G401 (cell line): ENCODE measurements around the gene AAK1. TPM values are rescaled to one million over a fixed set of nuclear protein-coding genes. Genes with fewer than 3 reads are reported as not detected.
"Not testable (repeated sequence)": the region's sequence is repeated elsewhere in the genome, so short reads cannot be mapped to it uniquely, and the experiment has no call there.

Experiments used
- DNase-seq: peaks from one replicate; pipeline ENCODE4 v3.0.0-alpha.2; 2015; ENCODE audit warnings: low spot score
- in situ Hi-C: cut with HindIII; loops from 2 replicates; pipeline ENCODE4 v1.10.0; 2016; ENCODE audit warnings: low sequenced_read_pairs, mixed read lengths
- total RNA-seq: library from RNA; depleted of rRNA; stranded (reverse); fragments of >200 nt; shearing (Covaris generic); gene quantifications from 2 replicates; pipeline ENCODE4 v1.2.3, GENCODE V29; 2014

Gene AAK1
- total RNA-seq, 1 experiment from 2014 or later: 5.6 TPM

DNA sequence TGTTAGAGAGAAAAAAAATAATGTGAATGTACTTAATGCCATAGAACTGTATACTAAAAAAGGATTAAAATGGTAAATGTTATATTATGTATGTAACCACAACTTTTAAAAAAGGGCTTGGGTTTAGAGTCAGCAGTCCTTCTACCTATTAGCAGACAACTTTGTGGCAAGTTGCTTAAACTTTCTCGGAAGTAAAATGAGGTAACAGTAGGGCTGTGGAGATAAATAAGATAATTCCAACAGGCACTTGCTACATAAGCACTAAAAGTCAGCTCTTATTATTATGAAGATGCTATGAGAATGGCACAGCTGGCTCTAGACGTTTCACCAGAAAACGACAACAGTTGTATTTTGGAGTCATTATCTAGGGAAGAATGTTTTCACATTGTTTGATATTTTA, 31.3 kb downstream of the AAK1 start:
- in situ Hi-C loops: no loop called here
- DNase-seq: no peak

DNA sequence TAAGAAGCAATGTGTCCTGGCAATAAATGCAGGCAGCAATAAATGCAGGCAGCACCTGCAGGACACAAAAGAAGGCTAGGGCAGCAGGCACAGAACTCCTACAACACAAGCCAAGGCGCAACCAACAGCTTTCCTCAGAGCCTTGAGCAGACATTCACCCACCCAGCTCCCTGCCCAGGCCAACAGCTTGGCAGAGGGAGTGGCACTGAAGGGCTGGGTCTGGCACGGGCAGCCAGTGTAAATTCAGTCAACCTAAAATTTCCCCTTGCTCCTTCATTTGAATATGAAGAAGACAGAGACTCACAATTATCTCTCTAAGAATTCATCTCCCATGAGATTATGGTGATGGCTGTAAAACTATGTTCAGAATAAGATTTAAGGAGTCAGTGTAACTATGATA, 35.4 kb downstream of the AAK1 start:
- no peak for DNase-seq
- in situ Hi-C loops: no loop called here

DNA sequence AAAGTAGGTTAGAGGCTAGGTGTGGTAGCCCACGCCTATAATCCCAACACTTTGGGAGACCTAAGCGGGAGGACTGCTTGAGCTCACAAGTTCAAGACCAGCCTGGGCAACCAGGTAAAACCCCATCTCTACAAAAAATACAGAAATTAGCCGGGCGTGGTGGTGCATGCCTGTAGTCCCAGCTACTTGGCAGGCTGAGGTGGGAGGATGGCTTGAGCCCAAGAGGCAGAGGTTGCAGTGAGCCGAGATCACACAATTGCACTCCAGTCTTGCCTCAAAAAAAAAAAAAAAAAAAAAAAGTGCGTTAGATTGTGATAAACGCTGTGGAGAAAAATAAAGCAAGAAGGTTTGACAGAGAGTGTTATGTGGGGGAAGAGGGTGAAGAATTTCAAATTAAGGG, 36.8 kb downstream of the AAK1 start:
- DNase-seq, in situ Hi-C loops: not testable (repeated sequence)

DNA sequence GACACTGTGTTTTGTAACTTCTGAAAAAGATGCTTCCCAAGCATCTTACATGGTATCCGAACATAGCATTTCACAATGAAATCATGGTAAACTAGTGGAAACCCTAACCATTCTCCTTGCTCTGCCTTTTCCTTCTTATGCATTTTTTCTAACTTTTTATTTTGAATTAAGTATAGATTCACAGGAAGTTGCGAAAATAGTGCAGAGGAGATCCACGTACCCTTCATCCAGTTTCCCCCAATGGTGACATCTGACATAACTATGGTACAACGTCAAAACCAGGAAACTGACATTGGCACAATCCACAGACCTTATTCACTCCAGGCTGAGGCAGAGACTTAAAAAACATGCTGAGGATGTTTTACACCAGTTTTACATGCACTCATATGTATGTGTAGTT, 38.3 kb downstream of the AAK1 start:
- in situ Hi-C loops: no loop called here
- DNase-seq: no peak

DNA sequence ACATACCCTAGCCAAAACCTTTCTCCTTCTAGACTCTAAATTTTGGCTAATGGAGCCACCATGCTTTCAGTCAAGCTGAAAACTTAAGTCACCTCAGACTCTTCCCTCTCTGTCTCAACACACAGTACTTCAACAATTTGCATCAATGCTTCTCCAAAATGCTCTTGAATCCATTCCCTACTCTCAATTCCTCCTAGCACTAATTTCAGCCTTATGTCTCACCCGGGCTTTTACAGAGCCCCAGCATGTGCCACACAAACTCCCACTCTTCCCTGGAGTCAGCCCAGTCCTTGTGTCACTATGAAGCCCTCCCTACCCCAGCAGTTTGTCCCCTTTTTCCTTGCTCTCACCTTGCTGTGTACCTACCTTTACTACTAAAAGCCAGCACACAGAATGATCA, 38.7 kb downstream of the AAK1 start:
- in situ Hi-C loops: no loop called here
- DNase-seq: no peak

DNA sequence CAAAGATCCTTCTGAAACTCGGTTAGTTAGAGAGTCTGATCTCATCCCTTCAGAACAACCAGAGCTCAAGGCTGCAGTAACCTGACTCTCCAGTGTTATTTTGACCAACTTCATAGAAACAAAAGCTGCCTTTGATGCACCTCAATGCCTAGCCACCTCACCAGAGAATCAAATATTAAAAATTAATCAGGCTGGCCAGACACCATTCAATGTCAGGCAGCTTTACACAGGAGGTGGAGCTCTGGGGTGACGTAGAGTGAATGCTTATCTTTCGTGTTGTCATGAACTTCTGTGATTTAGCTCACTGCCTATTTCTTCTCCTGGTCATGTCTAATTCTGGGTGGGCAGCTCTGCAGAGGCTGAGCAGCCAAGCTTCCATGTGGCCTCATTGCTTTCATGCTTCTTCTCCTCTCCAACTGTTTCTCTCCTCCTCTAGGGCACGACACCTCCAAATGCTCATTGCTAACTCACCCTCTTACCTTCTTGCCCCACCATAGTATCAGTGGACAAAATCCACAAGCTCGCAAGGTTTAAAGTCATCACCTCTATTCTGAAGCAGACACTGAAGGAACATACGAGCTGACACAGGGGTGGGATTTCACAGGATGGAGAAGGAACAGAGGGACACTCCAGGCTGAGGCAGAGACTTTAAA, 39.4 kb downstream of the AAK1 start:
- in situ Hi-C loops: no loop called here
- DNase-seq: no peak

DNA sequence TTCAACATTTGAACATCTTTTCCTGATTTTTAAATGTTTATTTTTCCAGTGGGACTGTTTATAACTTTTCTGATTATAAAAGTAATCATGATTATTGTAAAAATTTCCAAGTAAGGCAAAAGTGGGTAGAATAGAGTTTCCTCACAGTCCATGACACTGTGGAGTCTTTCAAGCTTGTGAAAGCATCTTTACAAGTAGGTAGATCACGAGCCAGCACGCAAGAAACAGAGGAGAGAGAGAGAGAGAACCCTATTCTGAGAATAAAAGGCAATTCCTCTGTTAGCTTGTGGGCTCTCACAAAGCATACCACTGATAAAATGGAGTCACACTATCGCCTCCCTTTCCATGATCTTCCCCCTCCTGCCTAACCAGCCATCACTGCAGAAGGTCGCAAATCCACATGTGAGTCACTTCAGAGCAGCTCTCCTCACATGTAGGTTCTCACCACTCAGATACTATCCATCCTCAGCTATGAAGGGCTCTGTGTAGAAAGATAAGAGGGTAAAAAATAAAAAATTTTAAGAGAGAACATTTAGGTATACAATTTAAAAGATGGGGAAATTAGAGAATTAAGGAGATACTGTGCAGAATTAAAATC, 40.3 kb downstream of the AAK1 start:
- in situ Hi-C loops: no loop called here
- DNase-seq: no peak

DNA sequence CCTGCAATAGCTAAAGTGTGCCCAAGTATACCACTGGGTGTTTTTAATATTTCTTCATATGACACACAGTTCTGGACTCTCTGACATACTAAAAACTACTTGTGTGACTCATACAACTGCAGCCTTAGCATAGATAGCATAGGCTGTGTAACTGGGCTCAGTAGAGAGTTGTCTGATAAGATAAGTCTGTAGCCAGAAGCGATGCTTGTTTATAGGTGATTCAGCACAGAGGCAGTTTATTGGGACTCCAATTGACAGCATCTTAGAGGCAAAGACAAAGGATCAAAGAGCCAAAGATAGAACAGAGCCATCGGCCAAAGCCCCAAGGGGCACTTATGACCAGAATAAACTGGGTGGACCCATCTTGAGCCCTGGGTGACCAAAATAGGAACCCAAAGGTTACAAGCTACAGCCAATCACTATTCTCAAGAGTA, 42.3 kb downstream of the AAK1 start:
- in situ Hi-C loops: no loop called here
- DNase-seq: no peak

DNA sequence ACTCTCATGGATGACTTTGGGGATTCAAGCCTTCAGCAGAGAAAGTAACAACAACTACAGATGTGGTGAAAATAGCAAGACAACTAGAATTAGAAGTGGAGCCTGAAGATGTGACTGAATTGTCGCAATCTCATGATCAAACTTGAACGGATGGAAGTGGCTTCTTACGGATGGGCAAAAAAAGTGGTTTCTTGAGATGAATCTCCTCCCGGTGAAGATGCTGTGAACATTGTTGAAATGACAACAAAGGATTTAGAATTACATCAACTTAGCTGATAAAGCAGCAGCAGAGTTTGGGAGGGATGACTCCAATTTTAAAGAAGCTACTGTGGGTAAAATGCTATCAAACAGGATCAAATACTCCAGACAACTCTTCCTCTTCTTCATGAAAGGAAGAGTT, 43.1 kb downstream of the AAK1 start:
- in situ Hi-C loops: no loop called here
- no peak for DNase-seq

DNA sequence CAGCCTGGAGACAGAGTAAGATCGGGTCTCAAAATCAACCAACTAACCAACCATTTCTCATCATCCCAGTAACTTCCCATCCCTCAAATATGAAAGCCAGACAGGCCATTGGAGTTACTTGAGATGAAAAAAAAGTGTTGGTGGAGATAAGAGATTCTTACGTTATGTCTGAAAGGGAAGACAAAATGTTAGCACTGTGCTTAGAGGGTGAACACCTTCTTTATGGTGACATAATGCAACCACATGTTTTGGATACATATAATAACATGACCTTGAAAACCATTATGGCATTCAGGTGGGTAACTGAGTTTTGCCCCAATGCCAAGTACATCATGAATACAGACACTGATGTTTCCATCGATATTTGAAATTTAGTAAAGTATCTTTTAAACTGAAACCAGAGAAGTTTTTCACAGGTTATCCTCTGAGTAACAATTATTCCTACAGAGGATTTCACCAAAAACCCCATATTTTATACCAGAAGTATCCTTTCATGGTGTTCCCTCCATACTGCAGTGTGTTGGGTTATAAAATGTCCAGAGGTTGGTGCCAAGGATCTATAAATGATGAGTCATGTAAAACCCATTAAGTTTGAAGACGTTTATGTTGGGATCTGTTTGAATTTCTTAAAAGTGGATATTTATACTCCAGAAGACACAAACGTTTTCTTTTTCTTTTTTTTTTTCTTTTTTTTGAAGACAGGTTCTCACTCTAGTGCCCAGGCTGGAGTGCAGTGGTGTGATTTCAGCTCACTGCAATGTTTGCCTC, 45.5 kb downstream of the AAK1 start:
- in situ Hi-C loops: no loop called here
- DNase-seq: no peak

DNA sequence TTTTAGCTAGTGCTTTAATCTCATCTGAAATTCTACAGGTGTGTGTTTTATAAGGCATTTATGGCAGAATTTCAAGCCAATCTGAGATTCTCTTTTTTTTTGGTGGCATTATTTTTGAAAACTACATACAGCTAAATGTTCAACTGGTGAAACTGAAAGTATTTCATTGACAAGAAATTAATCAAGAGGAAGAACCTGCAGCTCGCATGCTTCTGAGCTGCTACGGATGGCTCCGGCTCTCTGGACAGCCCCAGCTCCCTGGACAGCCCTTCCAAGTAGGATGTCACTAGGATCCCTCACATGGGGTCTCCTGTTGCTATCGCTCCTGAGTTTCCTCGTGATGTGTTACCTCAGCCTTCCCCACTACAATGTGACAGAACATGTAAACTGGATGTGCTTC, 46.4 kb downstream of the AAK1 start:
- no peak for DNase-seq
- in situ Hi-C loops: no loop called here

DNA sequence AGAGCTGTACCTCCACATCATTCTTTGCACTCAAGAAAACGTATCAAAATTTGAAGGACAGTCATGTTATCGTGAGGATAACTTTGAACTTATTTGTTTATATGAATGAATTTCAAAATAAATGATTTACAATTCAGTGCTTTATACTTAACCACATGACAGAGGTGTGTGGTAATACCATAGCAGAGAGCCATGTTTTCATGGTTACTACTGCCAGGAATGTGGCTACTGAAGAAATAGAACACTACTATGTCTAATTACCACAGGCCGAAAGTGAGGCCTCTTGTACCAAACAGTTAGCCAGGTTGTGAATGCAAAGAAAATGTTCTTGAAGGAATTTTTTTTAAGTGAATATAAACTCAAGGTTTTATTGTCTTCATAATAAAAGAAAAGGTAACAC, 49.2 kb downstream of the AAK1 start:
- no peak for DNase-seq
- in situ Hi-C loops: no loop called here

DNA sequence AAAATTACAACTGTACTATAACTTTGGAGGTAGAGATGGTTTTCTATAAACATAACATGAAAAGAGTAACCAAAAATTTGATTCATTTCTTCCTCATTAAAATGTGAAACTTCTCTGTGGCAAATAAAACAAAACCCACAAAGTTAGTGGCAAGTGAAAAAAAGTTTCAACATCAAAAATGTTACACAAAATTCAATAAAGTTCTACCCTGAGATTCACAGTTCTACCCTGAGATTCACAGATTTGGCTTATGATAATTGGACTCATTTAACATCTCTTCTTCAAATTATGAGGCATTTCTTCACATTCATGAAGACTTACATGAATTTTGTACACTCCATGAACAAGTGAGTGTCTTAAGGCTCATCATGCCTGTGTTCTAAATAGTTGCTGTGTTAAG, 51.0 kb downstream of the AAK1 start:
- no peak for DNase-seq
- in situ Hi-C loops: no loop called here

DNA sequence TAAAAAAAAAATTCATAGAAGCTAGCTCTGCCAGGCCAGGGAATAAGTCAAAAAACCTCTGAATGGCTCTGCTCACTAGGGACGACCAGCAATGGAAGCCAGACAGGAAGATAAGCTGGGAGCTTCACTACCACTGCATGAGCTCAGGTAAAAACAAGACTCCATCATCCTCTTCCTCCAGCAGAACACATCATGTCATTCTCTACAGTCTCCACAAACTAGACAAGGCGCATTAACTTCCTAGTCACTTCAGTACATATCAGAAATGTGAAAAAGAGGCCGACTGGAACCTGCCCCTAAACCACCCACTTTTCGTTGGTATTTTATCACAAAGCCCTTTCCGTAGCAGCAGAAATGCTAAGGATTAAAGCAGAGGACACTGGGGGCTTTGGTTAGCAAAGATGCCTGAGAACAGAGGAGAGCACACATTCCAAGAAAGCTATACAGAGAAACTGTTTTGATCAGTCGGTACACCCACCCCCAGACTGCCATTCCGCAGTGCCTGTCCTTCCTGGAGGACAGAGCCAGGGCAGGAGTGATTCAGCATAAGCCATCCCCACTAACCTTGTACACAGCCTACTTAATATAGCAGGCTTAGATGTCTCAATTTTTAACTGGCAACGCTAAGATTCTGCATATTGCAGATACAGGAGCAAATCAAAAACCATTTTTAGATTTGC, 53.4 kb downstream of the AAK1 start:
- in situ Hi-C loops: no loop called here
- no peak for DNase-seq

DNA sequence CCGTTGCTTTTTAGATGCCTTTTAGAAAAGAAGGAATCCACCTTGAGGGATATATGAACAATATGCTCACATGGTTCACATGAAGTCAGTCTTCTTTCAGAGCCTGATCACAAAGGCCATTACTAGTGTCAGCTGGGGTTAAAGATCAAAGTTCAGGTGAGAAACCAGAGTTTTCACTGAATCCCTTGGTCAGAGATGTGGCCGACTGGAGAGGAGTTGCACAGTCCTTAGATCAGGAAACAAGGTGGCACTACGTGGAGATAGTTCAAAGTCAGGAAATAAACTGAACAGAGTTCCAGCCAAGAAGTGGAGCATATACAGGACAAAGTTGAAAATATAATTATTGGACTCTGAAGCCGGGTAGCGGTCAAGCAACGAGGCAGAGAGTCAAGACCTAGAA, 54.6 kb downstream of the AAK1 start:
- in situ Hi-C loops: no loop called here
- DNase-seq: no peak

DNA sequence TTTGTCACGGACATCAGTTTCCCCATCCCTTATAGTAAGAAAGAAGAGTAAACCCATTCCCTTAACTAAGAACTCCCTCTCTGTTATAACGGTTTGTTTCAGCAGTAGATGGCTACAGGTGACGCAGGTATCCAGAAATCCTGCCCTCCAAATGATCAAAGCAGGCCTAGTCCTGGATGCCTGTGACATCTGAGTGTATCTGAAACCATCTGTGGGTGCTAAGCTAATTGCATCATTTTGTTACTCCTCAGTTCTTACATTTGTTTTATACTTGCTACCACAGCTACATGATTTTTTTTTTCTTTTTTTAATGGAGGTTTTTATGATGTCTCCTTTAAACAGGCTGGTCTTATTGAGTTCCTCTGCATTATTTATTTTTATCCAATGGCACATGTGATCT, 55.1 kb downstream of the AAK1 start:
- in situ Hi-C loops: no loop called here
- no peak for DNase-seq

DNA sequence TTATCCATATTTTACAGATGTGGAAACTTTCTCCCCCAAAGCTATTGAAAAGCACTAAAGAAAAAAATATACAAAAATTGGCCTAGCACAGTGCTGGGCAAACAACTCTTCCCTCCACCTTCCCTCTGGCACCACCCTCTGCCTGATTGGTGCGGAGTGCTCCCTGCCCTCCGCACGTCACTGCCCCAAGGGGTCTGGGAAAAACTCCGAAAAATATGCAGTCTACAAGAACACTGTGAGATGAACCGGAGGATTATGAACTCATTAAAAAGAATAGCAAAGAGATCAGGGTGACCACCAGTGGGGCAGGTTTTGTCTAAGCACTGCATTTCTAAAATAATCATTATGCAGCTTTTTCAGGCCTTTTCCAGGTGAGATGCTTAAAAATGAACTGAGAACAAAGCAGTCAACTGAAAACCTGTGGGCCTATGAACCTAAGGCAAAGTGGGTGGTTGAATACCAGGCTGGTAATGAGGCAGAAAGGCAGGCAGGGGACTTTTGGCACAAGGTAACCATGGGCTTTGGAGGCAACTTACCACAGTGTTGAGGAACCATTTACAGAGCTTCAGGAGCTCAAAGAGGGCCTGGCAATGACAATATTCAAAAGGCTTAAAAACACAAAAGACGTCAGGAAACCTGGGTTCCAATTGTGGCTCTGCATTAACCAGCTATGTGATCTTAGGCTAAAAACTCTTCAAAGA, 57.5 kb downstream of the AAK1 start:
- no peak for DNase-seq
- in situ Hi-C loops: no loop called here

DNA sequence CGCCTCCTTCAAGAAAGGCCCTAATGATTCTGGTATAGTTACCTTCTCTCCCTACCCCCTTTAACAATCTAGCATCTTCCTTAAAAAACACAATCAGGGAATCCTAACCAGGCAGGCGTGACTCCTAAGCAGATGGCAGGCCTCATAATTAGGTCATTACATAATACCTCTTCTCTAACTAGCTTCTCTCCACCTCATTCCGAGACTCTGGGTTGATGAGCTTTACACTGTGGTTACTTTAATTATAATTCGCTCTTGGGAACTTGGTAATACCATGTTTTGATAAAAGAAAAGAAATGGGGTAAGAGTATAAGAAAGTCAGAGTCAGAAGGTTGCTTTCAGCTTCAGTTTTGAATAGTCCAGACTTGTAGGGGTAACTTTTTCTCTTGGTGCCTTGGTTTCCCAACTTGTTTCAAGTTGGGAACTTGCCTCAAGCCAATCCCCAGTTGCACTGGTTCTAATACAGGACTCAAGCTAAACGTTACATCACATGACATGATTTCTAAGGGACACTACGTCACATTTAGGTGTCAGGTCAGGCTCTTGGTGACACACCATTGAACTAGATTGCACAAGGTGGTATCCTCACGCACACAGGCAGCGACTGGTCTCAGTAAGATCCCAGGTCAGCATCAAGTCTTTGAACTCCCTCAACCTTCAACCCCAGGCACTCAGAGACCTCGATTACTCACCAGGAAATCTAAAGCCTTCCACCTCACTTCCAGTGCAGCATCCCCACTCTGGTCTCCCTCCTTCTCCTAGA, 59.2 kb downstream of the AAK1 start:
- DNase-seq: peak; percentile 89
- in situ Hi-C loops: no loop called here

DNA sequence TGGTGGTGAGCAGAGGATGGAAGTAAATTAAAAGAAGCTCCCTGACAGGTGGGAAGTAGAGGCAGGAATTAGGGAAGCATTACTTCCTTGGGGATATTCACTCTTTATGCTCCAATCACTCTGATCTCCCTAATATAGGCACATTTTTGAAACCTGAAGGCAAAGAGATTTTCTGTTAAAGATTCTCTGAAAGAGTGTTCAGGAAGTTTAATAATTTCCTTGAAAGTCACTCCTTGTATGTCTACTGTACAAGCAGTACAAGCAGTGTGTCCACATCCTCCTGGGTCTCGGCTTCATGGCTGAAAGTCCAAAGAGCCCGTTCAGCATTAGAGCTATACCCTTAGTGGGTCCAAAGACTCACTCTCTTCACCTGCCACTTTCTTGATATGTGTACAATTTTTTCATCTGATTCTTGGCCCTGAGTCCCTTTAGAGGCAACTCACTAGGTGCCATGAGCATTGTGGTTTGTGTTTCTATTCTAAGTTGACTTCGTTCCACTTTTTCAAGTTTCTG, 60.2 kb downstream of the AAK1 start:
- no peak for DNase-seq
- in situ Hi-C loops: no loop called here
